ENCODE measurements around the gene TEX19. TPM values are rescaled to one million over a fixed set of nuclear protein-coding genes. Genes with fewer than 3 reads are reported as not detected.

TEX19 gene
- total and polyA plus RNA-seq, 2 of the 4 experiments (the other 2 are of a cell fraction), result under 0.01 to 0.03 TPM

GRCh38 chr17:82405051-82405450, 46.0 kb downstream of the TEX19 start:
- H3K4me3 ChIP-seq (ENCODE audit: insufficient read depth, low read depth, low read length), result no peak overlapping the region
- H4K91ac ChIP-seq (ENCODE audit: insufficient read depth, low read depth, low read length), result no peak overlapping the region
- POLR2A ChIA-PET (ENCODE audit: unreplicated experiment), result no interaction called here
- H4K20me1 ChIP-seq (ENCODE audit: insufficient read depth, low read length), result no peaks in the 10 kb centered on the region; the same call in 1 of the 2 replicates
- no peaks in the 10 kb centered on the region for H3K9me1 ChIP-seq (ENCODE audit: insufficient read depth, low read length)
- intact Hi-C loops (cut with micrococcal nuclease), result no loop called here
- H2AK9ac ChIP-seq (replicated peaks; ENCODE audit: low read depth, low read length, poor library complexity), result no peak overlapping the region
- no peak for DNase-seq
- H3K27ac ChIP-seq (ENCODE audit: insufficient read depth, low read length), result no peak overlapping the region
- H3K27me3 ChIP-seq (ENCODE audit: control insufficient read depth, insufficient read depth, low read length), result no peaks in the 10 kb centered on the region
- H3K4ac ChIP-seq (ENCODE audit: low read depth, low read length), result no peak overlapping the region
- no peak overlapping the region for H4K5ac ChIP-seq (ENCODE audit: low read depth, low read length)
- no peak overlapping the region for H3K4me2 ChIP-seq (ENCODE audit: low read depth, low read length)
- H2AK5ac ChIP-seq (ENCODE audit: low read depth, low read length), result no peak overlapping the region
- no peak overlapping the region for H4K8ac ChIP-seq (ENCODE audit: low read depth in 2 of 2, low read length in 2 of 2)
- H3K9ac ChIP-seq (ENCODE audit: low read depth, low read length), result no peak overlapping the region
- no peak overlapping the region for H3K56ac ChIP-seq (ENCODE audit: extremely low read depth, insufficient read depth, low read length)
- H3K4me1 ChIP-seq (ENCODE audit: control insufficient read depth, insufficient read depth, low read length), result no peaks in the 10 kb centered on the region
- no peak overlapping the region for H2BK5ac ChIP-seq (ENCODE audit: low read depth, low read length, poor library complexity, severe bottlenecking)
- H3K14ac ChIP-seq (replicated peaks; ENCODE audit: low read depth, low read length), result no peak overlapping the region
- in situ Hi-C loops (cut with MboI; ENCODE audit: low sequenced_read_pairs), result loop anchor here (5.0 kb wide), 1 partner anchor 53 kb away; no protein-coding TSS in a partner anchor
- H2BK15ac ChIP-seq (ENCODE audit: low read depth, low read length), result no peak overlapping the region
- no TSS peak for BruUV-seq (replicated peaks)
- CTCF ChIA-PET, result no interaction called here
- no peak overlapping the region for H2BK20ac ChIP-seq (ENCODE audit: low read depth, low read length)
- H3K79me1 ChIP-seq (ENCODE audit: low read depth in 1 of 2, low read length in 2 of 2), result no peaks in the 10 kb centered on the region; a peak in 1 of 4 replicates
- H3K9me3 ChIP-seq (ENCODE audit: control insufficient read depth, insufficient read depth, low read length), result no peaks in the 10 kb centered on the region
- ATAC-seq (ENCODE audit: low read depth), result no peak
- H2AFZ ChIP-seq (replicated peaks; ENCODE audit: low read length, poor library complexity), result no peak overlapping the region
- H3K18ac ChIP-seq (ENCODE audit: low read depth, low read length), result no peak overlapping the region
- 93% methylated on average over 5 of the region's 14 CpGs; no CpG with 5 or more reads in 1 of the 2 experiments for WGBS, 2 experiments (ENCODE audit: extremely low coverage in 2 of 2, insufficient read length in 1 of 2)
- TF ChIP-seq BHLHE40 (IDR thresholded peaks at IDR 0.05; ENCODE audit: low read depth, low read length) (no peak), MXI1 (IDR thresholded peaks at IDR 0.05; ENCODE audit: borderline replicate concordance, low read depth, low read length) (no peak), RFX5 (IDR thresholded peaks at IDR 0.05; ENCODE audit: low read depth, low read length) (no peak), POLR2A (IDR thresholded peaks at IDR 0.05; ENCODE audit: low read depth, low read length) (no peak), FOS (IDR thresholded peaks at IDR 0.05; ENCODE audit: low read depth, low read length) (no peak), CHD1 (IDR thresholded peaks at IDR 0.05; ENCODE audit: low read depth, low read length) (no peak), MAZ (IDR thresholded peaks at IDR 0.05; ENCODE audit: borderline replicate concordance, low read depth, low read length) (no peak), USF2 (IDR thresholded peaks at IDR 0.05; ENCODE audit: low read depth, low read length) (no peak), RAD21 (IDR thresholded peaks at IDR 0.05; ENCODE audit: low read length) (no peak), NFE2L2 (IDR thresholded peaks at IDR 0.05; ENCODE audit: low read depth, low read length) (no peak), ELK1 (IDR thresholded peaks at IDR 0.05; ENCODE audit: borderline replicate concordance, low read depth, low read length) (no peak), SMC3 (IDR thresholded peaks at IDR 0.05; ENCODE audit: low read depth, low read length) (no peak), RCOR1 (IDR thresholded peaks at IDR 0.05; ENCODE audit: insufficient replicate concordance, low read length) (no peak), CEBPB (IDR thresholded peaks at IDR 0.05; ENCODE audit: low read depth, low read length) (no peak)
- no peak overlapping the region for H3K23ac ChIP-seq (ENCODE audit: low read depth, low read length)
- dilution Hi-C loops (cut with HindIII; ENCODE audit: low sequenced_read_pairs, unreplicated experiment), result no loop called here
- H2BK120ac ChIP-seq (ENCODE audit: low read depth, low read length), result no peak overlapping the region
- peaks cover 6% of the 10 kb centered on the region; the same call in 1 of the 2 replicates for H3K36me3 ChIP-seq (ENCODE audit: control insufficient read depth, insufficient read depth, low read length)

Data from IMR-90 (cell line).